WTC11 (cell line): ENCODE results near the gene MYL3. TPM values are rescaled to one million over a fixed set of nuclear protein-coding genes. Genes with fewer than 3 reads are reported as not detected.

ENCODE experiments used
- ATAC-seq: fragments of 200-7000 bp; cut with Tn5 transposase; 2 replicates; pipeline ENCODE4 v1.10.0; 2021; ENCODE audit warnings: mild to moderate bottlenecking, moderate library complexity
- CTCF ChIA-PET: fragments of 300-600 bp; sonication (Branson Sonifier 250); formaldehyde crosslinking; loops from one replicate; lab custom pipeline; 2021; ENCODE audit warnings: antibody characterized with exemption; lab: Charles Lee
- POLR2A ChIA-PET: fragments of 350-600 bp; sonication (Branson Sonifier 250); formaldehyde crosslinking; loops from one replicate; lab custom pipeline; 2021; ENCODE audit warnings: antibody characterized with exemption; lab: Charles Lee
- DNase-seq: peaks from one replicate; pipeline ENCODE4 v3.0.0; 2021; ENCODE audit warnings: low spot score
- H3K27ac Mint-ChIP-seq: 2 replicates; pipeline ENCODE4 v1.8.0; 2021; ENCODE audit warnings: mixed read lengths
- H3K27me3 Mint-ChIP-seq: 2 replicates; pipeline ENCODE4 v1.8.0; 2021; ENCODE audit warnings: low read depth, mild to moderate bottlenecking, moderate library complexity, mixed read lengths
- H3K36me3 Mint-ChIP-seq: 2 replicates; pipeline ENCODE4 v1.8.0; 2021; ENCODE audit warnings: mixed read lengths
- H3K4me1 Mint-ChIP-seq: 2 replicates; pipeline ENCODE4 v1.8.0; 2022; ENCODE audit warnings: mixed read lengths
- H3K4me3 Mint-ChIP-seq: 2 replicates; pipeline ENCODE4 v1.8.0; 2021; ENCODE audit warnings: mild to moderate bottlenecking, moderate library complexity, mixed read lengths
- H3K9me3 Mint-ChIP-seq: 2 replicates; pipeline ENCODE4 v1.8.0; 2021; ENCODE audit warnings: mixed read lengths
- AR ChIP-seq: fragments of 250-450 bp; sonication (Bioruptor Pico); IDR thresholded peaks from 2 replicates; pipeline ENCODE4 v1.9.0; 2021; ENCODE audit warnings: mild to moderate bottlenecking
- ATF2 ChIP-seq: sonication (generic); formaldehyde crosslinking; IDR thresholded peaks from 2 replicates; pipeline ENCODE4 v1.8.1; 2022; ENCODE audit warnings: low read depth, missing genetic modification reagents, borderline replicate concordance
- CDX4 ChIP-seq: fragments of 250-450 bp; sonication (Bioruptor Pico); IDR thresholded peaks from 2 replicates; pipeline ENCODE4 v1.9.0; 2021; ENCODE audit warnings: moderate library complexity, mild to moderate bottlenecking, inconsistent platforms, borderline replicate concordance
- CREM ChIP-seq: sonication (generic); formaldehyde crosslinking; IDR thresholded peaks from 2 replicates; pipeline ENCODE4 v1.8.1; 2022; ENCODE audit warnings: mild to moderate bottlenecking, missing genetic modification reagents, moderate library complexity
- E2F1 ChIP-seq: sonication (generic); formaldehyde crosslinking; IDR thresholded peaks from 2 replicates; pipeline ENCODE4 v1.8.0; 2022; ENCODE audit warnings: mild to moderate bottlenecking, missing genetic modification reagents
- EMX1 ChIP-seq: fragments of 250-450 bp; sonication (Bioruptor Pico); IDR thresholded peaks from 2 replicates; pipeline ENCODE4 v1.8.0; 2021; ENCODE audit warnings: mild to moderate bottlenecking
- ESRRA ChIP-seq: sonication (generic); formaldehyde crosslinking; IDR thresholded peaks from 2 replicates; pipeline ENCODE4 v1.8.1; 2022; ENCODE audit warnings: mild to moderate bottlenecking, missing genetic modification reagents, borderline replicate concordance
- ETV6 ChIP-seq: sonication (generic); formaldehyde crosslinking; IDR thresholded peaks from 2 replicates; pipeline ENCODE4 v1.8.1; 2022; ENCODE audit warnings: mild to moderate bottlenecking, missing genetic modification reagents
- HMGA2 ChIP-seq: fragments of 250-450 bp; sonication (Bioruptor Pico); IDR thresholded peaks from 2 replicates; pipeline ENCODE4 v1.4.0; 2021; ENCODE audit warnings: mild to moderate bottlenecking, moderate library complexity
- KAT7 ChIP-seq: sonication (generic); formaldehyde crosslinking; IDR thresholded peaks from 2 replicates; pipeline ENCODE4 v1.8.1; 2023; ENCODE audit warnings: missing genetic modification reagents, mild to moderate bottlenecking, borderline replicate concordance
- NR1H2 ChIP-seq: sonication (generic); formaldehyde crosslinking; IDR thresholded peaks from 2 replicates; pipeline ENCODE4 v1.9.0; 2021; ENCODE audit warnings: mild to moderate bottlenecking, moderate library complexity, missing genetic modification reagents
- OVOL2 ChIP-seq: fragments of 250-450 bp; sonication (Bioruptor Pico); IDR thresholded peaks from 2 replicates; pipeline ENCODE4 v1.9.0; 2021; ENCODE audit warnings: mild to moderate bottlenecking, borderline replicate concordance
- RELA ChIP-seq: sonication (generic); formaldehyde crosslinking; IDR thresholded peaks from 2 replicates; pipeline ENCODE4 v1.8.1; 2022; ENCODE audit warnings: missing genetic modification reagents, mild to moderate bottlenecking, borderline replicate concordance
- SMAD3 ChIP-seq: sonication (generic); formaldehyde crosslinking; IDR thresholded peaks from 2 replicates; pipeline ENCODE4 v1.8.0; 2022; ENCODE audit warnings: missing genetic modification reagents, mild to moderate bottlenecking, borderline replicate concordance
- SOX15 ChIP-seq: fragments of 250-450 bp; sonication (Bioruptor Pico); IDR thresholded peaks from 2 replicates; pipeline ENCODE4 v1.9.0; 2021; ENCODE audit warnings: mild to moderate bottlenecking
- TEAD1 ChIP-seq: sonication (generic); formaldehyde crosslinking; IDR thresholded peaks from 2 replicates; pipeline ENCODE4 v1.8.0; 2022; ENCODE audit warnings: mild to moderate bottlenecking, missing genetic modification reagents
- TP53 ChIP-seq: sonication (generic); formaldehyde crosslinking; IDR thresholded peaks from 2 replicates; pipeline ENCODE4 v1.8.1; 2023; ENCODE audit warnings: mild to moderate bottlenecking, missing genetic modification reagents
- ZNF138 ChIP-seq: sonication (generic); formaldehyde crosslinking; conservative IDR thresholded peaks from 2 replicates; pipeline ENCODE4 v1.8.1; 2022; ENCODE audit warnings: mild to moderate bottlenecking, moderate library complexity, missing genetic modification reagents
- ZNF263 ChIP-seq: sonication (generic); formaldehyde crosslinking; IDR thresholded peaks from 2 replicates; pipeline ENCODE4 v1.8.1; 2022; ENCODE audit warnings: low read depth, mild to moderate bottlenecking, moderate library complexity, missing genetic modification reagents
- ZNF317 ChIP-seq: sonication (generic); formaldehyde crosslinking; IDR thresholded peaks from 2 replicates; pipeline ENCODE4 v1.8.1; 2023; ENCODE audit warnings: low read depth, mild to moderate bottlenecking, moderate library complexity, missing genetic modification reagents, borderline replicate concordance
- ZNF423 ChIP-seq: fragments of 250-450 bp; sonication (Bioruptor Pico); IDR thresholded peaks from 2 replicates; pipeline ENCODE4 v2.1.2; 2022; ENCODE audit warnings: mild to moderate bottlenecking, moderate library complexity
- total RNA-seq: library from RNA; stranded (reverse); gene quantifications from 3 replicates; pipeline ENCODE4 v1.2.3, GENCODE V29; 2021
- TF ChIP-seq, protein P1 (sequence below): fragments of 250-450 bp; sonication (Bioruptor Pico); IDR thresholded peaks from 2 replicates; pipeline ENCODE4 v2.1.2; 2022; ENCODE audit warnings: mild to moderate bottlenecking, moderate library complexity
- TF ChIP-seq, protein P2 (sequence below): fragments of 250-450 bp; sonication (Bioruptor Pico); conservative IDR thresholded peaks from 2 replicates; pipeline ENCODE4 v1.9.0; 2021; ENCODE audit warnings: mild to moderate bottlenecking

MYL3 gene
- total RNA-seq, 1 experiment from 2014 or later, result 0.31 TPM

- POLR2A ChIA-PET, result no interaction called here
Measured at GRCh38 chr3:46861605-46862368, 1.5 kb downstream of the MYL3 start.

GRCh38 chr3:46860810-46861604, 2.2 kb downstream of the MYL3 start:
- peaks cover 3% of the 10 kb centered on the region; the same call in 1 of the 2 replicates for H3K27me3 Mint-ChIP-seq
- POLR2A ChIA-PET, result no interaction called here
- DNase-seq, result peak; percentile 8

More at GRCh38 chr3:46861605-46862368, 1.5 kb downstream of the MYL3 start:
- Mint-ChIP-seq H3K36me3 (no peaks in the 10 kb centered on the region), H3K4me3 (no peak overlapping the region), H3K9me3 (no peaks in the 10 kb centered on the region), H3K4me1 (no peaks in the 10 kb centered on the region), H3K27ac (no peak overlapping the region; the same call in 1 of the 2 replicates), H3K27me3 (peaks cover 3% of the 10 kb centered on the region; the same call in 1 of the 2 replicates)
- CTCF ChIA-PET, result interaction anchor here (0.6 to 1.5 kb wide), 3 partner anchors 16 to 278 kb away, joined by 4 to 7 read pairs (median 5); no protein-coding TSS in a partner anchor
- no peak for ATAC-seq
- DNase-seq, result peak; percentile 8
- TF ChIP-seq ETV6 (CRISPR knock-in tag) (no peak), RELA (no peak), SOX15 (no peak), E2F1 (CRISPR knock-in tag) (no peak), ZNF138 (no peak), HMGA2 (CRISPR knock-in tag) (no peak), TEAD1 (CRISPR knock-in tag) (no peak), SMAD3 (CRISPR knock-in tag) (no peak)
- TF ChIP-seq, protein P1, sequence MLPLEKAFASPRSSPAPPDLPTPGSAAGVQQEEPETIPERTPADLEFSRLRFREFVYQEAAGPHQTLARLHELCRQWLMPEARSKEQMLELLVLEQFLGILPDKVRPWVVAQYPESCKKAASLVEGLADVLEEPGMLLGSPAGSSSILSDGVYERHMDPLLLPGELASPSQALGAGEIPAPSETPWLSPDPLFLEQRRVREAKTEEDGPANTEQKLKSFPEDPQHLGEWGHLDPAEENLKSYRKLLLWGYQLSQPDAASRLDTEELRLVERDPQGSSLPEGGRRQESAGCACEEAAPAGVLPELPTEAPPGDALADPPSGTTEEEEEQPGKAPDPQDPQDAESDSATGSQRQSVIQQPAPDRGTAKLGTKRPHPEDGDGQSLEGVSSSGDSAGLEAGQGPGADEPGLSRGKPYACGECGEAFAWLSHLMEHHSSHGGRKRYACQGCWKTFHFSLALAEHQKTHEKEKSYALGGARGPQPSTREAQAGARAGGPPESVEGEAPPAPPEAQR (CRISPR knock-in tag), result no peak

More at GRCh38 chr3:46860810-46861604, 2.2 kb downstream of the MYL3 start:
- H3K9me3 Mint-ChIP-seq, result no peaks in the 10 kb centered on the region
- CTCF ChIA-PET, result no interaction called here
- no peak overlapping the region for H3K4me3 Mint-ChIP-seq
- H3K4me1 Mint-ChIP-seq, result no peaks in the 10 kb centered on the region
- no peak for ATAC-seq
- H3K27ac Mint-ChIP-seq, result no peak overlapping the region
- no peak for TF ChIP-seq TP53 (CRISPR knock-in tag)
- TF ChIP-seq EMX1 (CRISPR knock-in tag), result no peak
- TF ChIP-seq CREM, result no peak
- no peak for TF ChIP-seq KAT7 (CRISPR knock-in tag)
- TF ChIP-seq OVOL2 (CRISPR knock-in tag), result no peak
- TF ChIP-seq ESRRA (CRISPR knock-in tag), result no peak
- TF ChIP-seq, protein P2, sequence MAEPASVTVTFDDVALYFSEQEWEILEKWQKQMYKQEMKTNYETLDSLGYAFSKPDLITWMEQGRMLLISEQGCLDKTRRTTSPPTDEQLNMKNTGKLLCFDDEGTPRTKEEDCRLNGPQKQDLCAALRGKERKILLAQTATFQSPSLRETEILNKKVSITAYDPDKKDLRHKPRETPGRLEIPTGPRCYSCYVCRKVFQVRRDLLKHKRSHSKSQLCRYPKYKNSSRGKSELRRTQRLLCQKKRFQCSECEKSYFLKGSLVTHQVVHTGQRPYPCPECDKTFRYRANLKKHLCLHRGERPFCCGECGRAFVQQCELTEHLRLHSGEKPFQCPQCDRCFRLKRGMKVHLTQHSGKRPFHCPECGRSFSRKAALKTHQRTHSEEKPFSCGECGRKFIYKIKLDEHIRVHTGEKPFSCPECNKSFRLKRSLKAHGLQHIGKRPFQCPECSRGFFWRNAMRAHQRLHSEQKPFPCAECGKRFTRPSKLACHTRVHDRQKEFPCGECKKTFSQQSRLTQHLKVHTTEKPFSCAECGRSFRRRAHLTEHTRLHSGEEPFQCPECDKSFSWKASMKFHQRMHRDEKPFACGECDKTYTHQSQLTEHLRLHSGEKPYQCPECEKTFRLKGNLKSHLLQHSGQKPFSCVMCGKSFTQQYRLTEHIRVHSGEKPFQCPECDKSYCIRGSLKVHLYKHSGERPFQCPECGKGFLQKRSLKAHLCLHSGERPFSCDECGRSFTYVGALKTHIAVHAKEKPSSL, result no peak
- no peak for TF ChIP-seq ZNF138
- TF ChIP-seq ATF2, result no peak
- no peak for TF ChIP-seq AR (CRISPR knock-in tag)
- no peak for TF ChIP-seq ZNF317 (CRISPR knock-in tag)
- TF ChIP-seq ZNF263, result no peak
- TF ChIP-seq ZNF423 (CRISPR knock-in tag), result no peak
- TF ChIP-seq CDX4 (CRISPR knock-in tag), result no peak
- TF ChIP-seq NR1H2 (CRISPR knock-in tag), result no peak
- no peak for TF ChIP-seq SMAD3 (CRISPR knock-in tag)
- TF ChIP-seq, all 79 proteins: peak for 0
- no peaks in the 10 kb centered on the region for H3K36me3 Mint-ChIP-seq
